Neural progenitor cell (in vitro differentiated cells): ENCODE data around the gene AGPS. TPM values are rescaled to one million over a fixed set of nuclear protein-coding genes. Genes with fewer than 3 reads are reported as not detected.

Source experiments
- DNase-seq: peaks from one replicate; pipeline ENCODE4 v3.0.0-alpha.2; 2016; ENCODE audit warnings: low spot score
- H2AFZ ChIP-seq: fragments of 200-600 bp; sonication (generic); replicated peaks from 2 replicates; pipeline ENCODE4 v1.6.1; 2016; ENCODE audit warnings: antibody characterized with exemption
- H3F3A ChIP-seq: fragments of 200-600 bp; sonication (generic); 2 replicates; pipeline ENCODE4 v1.6.1; 2016; ENCODE audit warnings: antibody characterized with exemption, low read depth
- H3K27ac ChIP-seq: fragments of 200-600 bp; sonication (generic); 2 replicates; pipeline ENCODE4 v1.5.1; 2016; ENCODE audit warnings: mild to moderate bottlenecking
- H3K27me3 ChIP-seq: fragments of 200-600 bp; sonication (generic); 2 replicates; pipeline ENCODE4 v1.6.1; 2016; ENCODE audit warnings: mild to moderate bottlenecking, moderate library complexity
- H3K36me3 ChIP-seq: fragments of 200-600 bp; sonication (generic); 2 replicates; pipeline ENCODE4 v1.5.1; 2016
- H3K4me1 ChIP-seq: fragments of 200-600 bp; sonication (generic); 2 replicates; pipeline ENCODE4 v1.6.1; 2016; ENCODE audit warnings: mixed run types
- H3K4me2 ChIP-seq: fragments of 200-600 bp; sonication (generic); 2 replicates; pipeline ENCODE4 v1.6.1; 2016
- H3K4me3 ChIP-seq: fragments of 200-600 bp; sonication (generic); 2 replicates; pipeline ENCODE4 v1.5.1; 2016
- H3K79me2 ChIP-seq: fragments of 200-600 bp; sonication (generic); 2 replicates; pipeline ENCODE4 v1.6.1; 2016; ENCODE audit warnings: low read depth
- H3K9ac ChIP-seq: fragments of 200-600 bp; sonication (generic); 2 replicates; pipeline ENCODE4 v1.6.1; 2016
- H3K9me3 ChIP-seq: fragments of 200-600 bp; sonication (generic); 2 replicates; pipeline ENCODE4 v1.5.1; 2016; ENCODE audit warnings: low read depth
- H4K20me1 ChIP-seq: fragments of 200-600 bp; sonication (generic); 2 replicates; pipeline ENCODE4 v1.6.1; 2016; ENCODE audit warnings: low read depth
- H3K27ac Mint-ChIP-seq: 3 replicates; pipeline ENCODE4 v1.8.0; 2021; ENCODE audit warnings: mixed read lengths
- H3K27me3 Mint-ChIP-seq: 2 replicates; pipeline ENCODE4 v1.8.0; 2022; ENCODE audit warnings: low read depth, mild to moderate bottlenecking, inconsistent platforms, moderate library complexity, mixed read lengths; ENCODE audit not compliant: insufficient read depth
- H3K36me3 Mint-ChIP-seq: 3 replicates; pipeline ENCODE4 v1.8.0; 2021; ENCODE audit warnings: mixed read lengths
- H3K4me1 Mint-ChIP-seq: 3 replicates; pipeline ENCODE4 v1.8.0; 2021; ENCODE audit warnings: mixed read lengths
- H3K4me3 Mint-ChIP-seq: 3 replicates; pipeline ENCODE4 v1.8.0; 2021; ENCODE audit warnings: mild to moderate bottlenecking, moderate library complexity, mixed read lengths
- H3K9me3 Mint-ChIP-seq: 3 replicates; pipeline ENCODE4 v1.8.0; 2020; ENCODE audit warnings: mixed read lengths
- CTCF ChIP-seq: fragments of 200-600 bp; sonication (generic); IDR thresholded peaks from 2 replicates; pipeline ENCODE4 v1.5.1; 2017; ENCODE audit warnings: antibody characterized with exemption, mild to moderate bottlenecking
- EZH2 ChIP-seq: fragments of 200-600 bp; sonication (generic); IDR thresholded peaks from 2 replicates; pipeline ENCODE4 v1.6.1; 2017; ENCODE audit warnings: antibody characterized with exemption, mild to moderate bottlenecking, moderate library complexity
- EZH2phosphoT487 ChIP-seq: fragments of 200-600 bp; sonication (generic); IDR thresholded peaks from 2 replicates; pipeline ENCODE4 v1.6.1; 2017; ENCODE audit warnings: antibody characterized with exemption
- total RNA-seq: library from RNA; depleted of rRNA; stranded (reverse); fragments of >200 nt; gene quantifications from 2 replicates; pipeline ENCODE4 v1.2.3, GENCODE V29; 2015; ENCODE audit warnings: low replicate concordance

AGPS gene
- total RNA-seq, 1 donor from 2014 or later = 63.5 TPM

GRCh38 chr2:177391822-177392372 lies 676 bp upstream of the AGPS start:
- H4K20me1 ChIP-seq = peaks cover 7% of the 10 kb centered on the region
- no peak overlapping the region for H3K9ac ChIP-seq
- no peaks in the 10 kb centered on the region for H3K27me3 Mint-ChIP-seq
- no peaks in the 10 kb centered on the region for H3K9me3 Mint-ChIP-seq
- H3K4me1 Mint-ChIP-seq = peaks cover 24% of the 10 kb centered on the region
- H3F3A ChIP-seq = no peaks in the 10 kb centered on the region
- peaks cover 49% of the 10 kb centered on the region for H3K79me2 ChIP-seq
- peak overlapping the region; percentile 95 for H3K4me3 Mint-ChIP-seq
- H3K4me2 ChIP-seq = peak overlapping the region; percentile 90
- no peak overlapping the region for H3K27ac ChIP-seq
- H3K9me3 ChIP-seq = no peaks in the 10 kb centered on the region
- TF ChIP-seq CTCF (no peak), EZH2phosphoT487 (no peak), EZH2 (no peak)
- H3K27ac Mint-ChIP-seq = no peak overlapping the region
- peak overlapping the region; percentile 85 for H2AFZ ChIP-seq
- H3K27me3 ChIP-seq = no peaks in the 10 kb centered on the region
- DNase-seq = no peak
- peak overlapping the region; percentile 67 for H3K4me3 ChIP-seq
- H3K4me1 ChIP-seq = peaks cover 20% of the 10 kb centered on the region
- peaks cover 6% of the 10 kb centered on the region for H3K36me3 Mint-ChIP-seq
- H3K36me3 ChIP-seq = no peaks in the 10 kb centered on the region

GRCh38 chr2:177393203-177393755 lies 706 bp downstream of the AGPS start:
- Histone ChIP-seq H3K27ac (no peak overlapping the region), H3K4me2 (peak overlapping the region; percentile 90), H3K79me2 (peaks cover 63% of the 10 kb centered on the region), H3K4me1 (peaks cover 20% of the 10 kb centered on the region), H4K20me1 (peaks cover 11% of the 10 kb centered on the region), H3K4me3 (peak overlapping the region; percentile 67), H3K9ac (peak overlapping the region; percentile 35), H3F3A (no peaks in the 10 kb centered on the region), H2AFZ (peak overlapping the region; percentile 85), H3K9me3 (no peaks in the 10 kb centered on the region), H3K27me3 (no peaks in the 10 kb centered on the region), H3K36me3 (no peaks in the 10 kb centered on the region)
- no peaks in the 10 kb centered on the region for H3K27me3 Mint-ChIP-seq
- peak; percentile 4 for DNase-seq
- peaks cover 24% of the 10 kb centered on the region for H3K4me1 Mint-ChIP-seq
- peak overlapping the region; percentile 95 for H3K4me3 Mint-ChIP-seq
- TF ChIP-seq EZH2 = no peak
- no peak for TF ChIP-seq EZH2phosphoT487
- TF ChIP-seq CTCF = no peak
- no peaks in the 10 kb centered on the region for H3K9me3 Mint-ChIP-seq
- H3K27ac Mint-ChIP-seq = peak overlapping the region; percentile 87
- H3K36me3 Mint-ChIP-seq = peaks cover 10% of the 10 kb centered on the region

- H3K27me3 ChIP-seq = no peaks in the 10 kb centered on the region
- H3K79me2 ChIP-seq = peaks cover 70% of the 10 kb centered on the region
- no peak overlapping the region for H3K9ac ChIP-seq
- H3K4me3 ChIP-seq = peak overlapping the region; percentile 67
- no peaks in the 10 kb centered on the region for H3K27me3 Mint-ChIP-seq
- H3K4me3 Mint-ChIP-seq = peak overlapping the region; percentile 95
- H3K4me1 Mint-ChIP-seq = peaks cover 24% of the 10 kb centered on the region
- no peaks in the 10 kb centered on the region for H3F3A ChIP-seq
- H3K27ac ChIP-seq = no peak overlapping the region
- H3K36me3 ChIP-seq = no peaks in the 10 kb centered on the region
- no peaks in the 10 kb centered on the region for H3K9me3 Mint-ChIP-seq
- no peak for DNase-seq
- H4K20me1 ChIP-seq = peaks cover 18% of the 10 kb centered on the region
- H2AFZ ChIP-seq = no peak overlapping the region
- peak overlapping the region; percentile 90 for H3K4me2 ChIP-seq
- no peak overlapping the region for H3K27ac Mint-ChIP-seq
- peaks cover 20% of the 10 kb centered on the region for H3K4me1 ChIP-seq
- H3K9me3 ChIP-seq = no peaks in the 10 kb centered on the region
- peaks cover 10% of the 10 kb centered on the region for H3K36me3 Mint-ChIP-seq
- TF ChIP-seq CTCF (no peak), EZH2 (no peak), EZH2phosphoT487 (no peak)
Measured at GRCh38 chr2:177393824-177394593, 1.4 kb downstream of the AGPS start.
